CD4-positive, alpha-beta T cell treated with Interferon alpha-2 for 1 hour (primary cell): ENCODE measurements around the gene RECK.
A peak's percentile ranks its signal among the peaks of the same experiment; 100 is the strongest.
"Not testable (repeated sequence)": the region's sequence is repeated elsewhere in the genome, so short reads cannot be mapped to it uniquely, and the experiment has no call there.

ENCODE experiments used
- DNase-seq, 2 donors: peaks; one replicate each; pipeline ENCODE4 v3.0.0-alpha.2; 2020 to 2022

The RECK gene

GRCh38 chr9:36074870-36075532 lies 38.3 kb downstream of the RECK start:
- no peak for DNase-seq

GRCh38 chr9:36078051-36078450 lies 41.3 kb downstream of the RECK start:
- DNase-seq: no peak

GRCh38 chr9:36080519-36080918 lies 43.8 kb downstream of the RECK start:
- no peak for DNase-seq

GRCh38 chr9:36082931-36083330 lies 46.2 kb downstream of the RECK start:
- DNase-seq: no peak

- DNase-seq: peak in 1 of 2 donors; percentile 9
Observed at GRCh38 chr9:36086442-36086841, 49.7 kb downstream of the RECK start.

- not testable (repeated sequence) for DNase-seq
Observed at GRCh38 chr9:36087054-36087453, 50.3 kb downstream of the RECK start.

- no peak for DNase-seq
Observed at GRCh38 chr9:36088020-36088419, 51.3 kb downstream of the RECK start.

GRCh38 chr9:36091026-36091953 lies 54.6 kb downstream of the RECK start:
- no peak for DNase-seq

- no peak for DNase-seq
Observed at GRCh38 chr9:36092014-36092413, 55.3 kb downstream of the RECK start.

- DNase-seq: peak; percentile 46 to 70
Observed at GRCh38 chr9:36092509-36093215, 55.9 kb downstream of the RECK start.

- DNase-seq: no peak
Observed at GRCh38 chr9:36093384-36093783, 56.7 kb downstream of the RECK start.

GRCh38 chr9:36099718-36100117 lies 63.0 kb downstream of the RECK start:
- no peak for DNase-seq

- no peak for DNase-seq
Observed at GRCh38 chr9:36100532-36100931, 63.8 kb downstream of the RECK start.

- no peak for DNase-seq
Observed at GRCh38 chr9:36101916-36102741, 65.4 kb downstream of the RECK start.

GRCh38 chr9:36102742-36103495 lies 66.2 kb downstream of the RECK start:
- DNase-seq: peak; percentile 86 to 88

GRCh38 chr9:36109071-36109470 lies 72.4 kb downstream of the RECK start:
- no peak for DNase-seq

GRCh38 chr9:36110434-36110833 lies 73.7 kb downstream of the RECK start:
- no peak for DNase-seq

GRCh38 chr9:36112516-36112915 lies 75.8 kb downstream of the RECK start:
- no peak for DNase-seq

- no peak for DNase-seq
Observed at GRCh38 chr9:36113999-36114398, 77.3 kb downstream of the RECK start.

GRCh38 chr9:36116593-36116992 lies 79.9 kb downstream of the RECK start:
- DNase-seq: no peak

- DNase-seq: no peak
Observed at GRCh38 chr9:36118201-36118600, 81.5 kb downstream of the RECK start.

- no peak for DNase-seq
Observed at GRCh38 chr9:36118706-36119105, 82.0 kb downstream of the RECK start.
